ENCODE measurements around the gene GAS1.

GAS1 gene

DNA sequence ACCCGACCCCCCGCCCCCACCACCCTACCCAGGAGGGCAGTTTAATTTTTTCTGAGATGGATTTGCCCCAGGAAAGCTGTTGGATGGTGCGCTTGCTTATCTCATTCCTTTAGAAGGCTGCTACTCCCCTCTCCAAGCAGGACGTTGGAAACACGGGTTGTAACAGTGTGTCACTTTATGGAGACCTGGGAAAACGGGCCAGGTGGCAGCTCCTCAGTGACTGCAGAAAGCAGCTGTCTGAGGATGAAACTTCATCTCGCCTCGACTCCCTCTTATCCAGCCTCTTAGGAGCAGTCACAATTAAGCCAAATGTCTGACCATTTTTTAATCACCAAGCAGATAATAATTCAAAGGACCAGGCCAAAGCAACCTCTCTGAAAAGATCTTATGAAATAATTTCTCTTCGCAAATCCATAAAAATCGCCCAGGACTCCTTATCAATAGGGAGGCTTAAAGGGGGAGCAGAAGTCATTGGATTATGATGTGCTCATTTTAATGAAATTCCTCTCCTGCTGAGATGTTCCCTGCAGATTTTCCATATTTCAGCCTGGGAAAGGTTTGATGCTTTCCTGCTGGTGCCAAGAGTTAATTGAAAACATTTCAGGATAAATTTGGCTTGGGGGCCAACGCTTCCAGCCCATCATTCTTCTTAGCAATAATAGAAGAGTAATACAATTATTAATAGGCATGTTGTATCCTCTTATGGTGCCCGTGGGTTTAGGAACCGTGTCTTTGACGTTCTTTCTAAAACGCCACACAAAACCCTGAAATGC is 26.0 kb downstream of the GAS1 start:
- DNase-seq (ENCODE audit: low read depth): no peak

DNA sequence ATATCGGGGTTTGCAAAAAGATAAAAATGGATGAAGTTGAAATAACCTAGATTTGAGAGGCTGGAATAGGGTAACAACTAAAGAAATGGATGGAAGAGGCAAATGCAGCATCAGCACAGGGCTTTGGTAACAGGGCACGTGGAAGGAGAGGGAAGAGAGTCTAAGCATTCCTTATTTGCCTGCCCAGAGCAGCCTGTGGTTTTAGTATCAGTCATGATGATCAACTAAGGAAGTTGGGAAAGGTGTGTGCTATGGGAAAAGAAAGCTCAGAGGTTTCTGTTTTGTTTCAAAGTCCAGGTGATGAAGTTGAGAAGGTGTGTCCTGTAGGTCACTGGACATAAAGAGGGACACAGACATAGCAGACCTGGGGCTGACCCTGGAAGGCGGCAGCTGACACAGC is 28.8 kb downstream of the GAS1 start:
- no peak for DNase-seq (ENCODE audit: low read depth)

DNA sequence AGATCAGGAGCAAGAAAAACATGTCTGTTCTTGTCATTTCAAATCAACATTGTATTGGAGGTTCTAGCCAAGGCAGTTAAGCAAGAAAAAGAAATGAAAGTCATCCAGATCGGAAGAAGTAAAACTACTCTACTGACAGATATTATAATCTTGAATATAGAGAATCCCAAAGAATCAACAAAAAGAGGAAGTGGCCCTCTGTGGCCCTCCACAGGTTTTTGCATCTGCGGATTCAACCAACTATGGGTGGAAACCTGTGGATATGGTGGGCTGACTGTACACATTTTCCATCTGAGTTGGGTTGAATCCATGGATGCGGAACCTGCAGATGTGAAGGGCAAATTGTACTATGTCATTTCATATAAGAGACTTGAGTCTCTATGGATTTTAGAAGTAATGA is 35.1 kb downstream of the GAS1 start:
- DNase-seq (ENCODE audit: low read depth): no peak

DNA sequence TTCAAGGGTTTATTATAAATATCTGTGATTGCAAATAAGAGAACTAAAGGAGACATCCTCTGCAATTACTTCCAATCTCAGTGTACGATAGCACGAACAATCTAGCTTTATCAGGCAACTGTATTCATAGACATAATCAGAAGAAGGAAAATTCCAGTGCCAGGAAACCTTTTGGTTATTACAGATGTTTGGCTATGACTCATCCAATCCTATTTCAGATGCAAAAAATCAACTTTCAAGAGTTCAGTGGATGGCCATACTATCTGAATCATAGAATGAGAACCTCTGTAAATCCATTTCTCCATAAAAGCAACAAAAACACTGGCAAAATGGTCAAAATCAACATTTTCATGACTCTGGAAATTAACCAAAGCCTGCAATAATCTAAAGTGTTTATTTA is 37.9 kb downstream of the GAS1 start:
- no peak for DNase-seq (ENCODE audit: low read depth)

DNA sequence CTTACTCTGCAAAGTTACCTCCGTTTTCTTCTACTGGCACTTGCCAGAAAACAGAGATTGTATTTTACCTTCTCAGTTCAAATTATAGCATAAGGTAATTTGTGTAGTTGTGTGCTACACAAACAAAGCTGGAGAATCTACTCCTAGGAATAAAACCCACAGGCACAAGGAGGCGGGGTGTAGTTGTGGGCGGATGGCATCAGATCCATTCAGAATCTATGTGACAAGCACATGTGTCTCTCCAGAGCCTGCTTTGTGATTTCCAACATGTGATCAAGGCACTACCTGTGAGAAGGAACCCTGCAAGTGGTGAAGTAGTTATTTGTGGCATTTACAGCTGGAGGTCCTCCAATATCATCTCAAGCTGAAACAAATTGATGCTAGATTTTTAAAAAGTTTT is 39.0 kb downstream of the GAS1 start:
- DNase-seq (ENCODE audit: low read depth): no peak

DNA sequence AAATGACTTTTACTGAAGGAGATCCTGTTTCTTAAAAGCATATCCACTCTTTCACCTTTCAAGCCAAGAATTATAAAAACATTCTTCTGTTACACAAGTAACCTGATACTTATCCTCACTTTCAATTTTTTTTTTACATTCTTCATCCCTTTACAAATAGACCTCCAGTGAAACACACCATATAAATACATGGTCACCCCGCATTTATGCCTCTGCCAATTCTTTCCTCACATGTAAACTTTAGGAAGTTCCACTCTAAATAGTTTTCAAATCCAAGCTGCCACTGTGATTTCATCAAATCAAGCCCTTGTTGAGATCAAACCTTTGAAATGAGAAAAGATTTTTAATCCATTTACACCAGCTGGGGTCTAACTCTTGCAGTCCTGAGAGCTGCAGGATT is 40.0 kb downstream of the GAS1 start:
- DNase-seq (ENCODE audit: low read depth): no peak

DNA sequence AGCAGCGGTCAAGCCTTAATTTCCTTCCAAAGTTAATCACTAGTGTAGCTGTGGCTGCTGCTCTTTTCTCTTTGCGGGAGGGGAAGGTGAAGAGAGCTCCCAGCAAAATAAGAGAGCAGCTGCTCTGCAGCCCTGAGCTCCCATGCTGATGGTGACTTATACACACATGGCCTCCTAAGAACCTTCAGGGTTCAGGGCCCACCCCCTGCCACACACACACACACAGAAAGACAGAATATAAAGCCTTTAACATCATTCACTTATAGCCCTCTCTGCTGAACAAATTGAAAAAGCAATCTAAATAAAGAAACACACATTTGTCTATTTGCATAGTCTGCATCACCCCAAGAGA is 43.6 kb downstream of the GAS1 start:
- no peak for DNase-seq (ENCODE audit: low read depth)

DNA sequence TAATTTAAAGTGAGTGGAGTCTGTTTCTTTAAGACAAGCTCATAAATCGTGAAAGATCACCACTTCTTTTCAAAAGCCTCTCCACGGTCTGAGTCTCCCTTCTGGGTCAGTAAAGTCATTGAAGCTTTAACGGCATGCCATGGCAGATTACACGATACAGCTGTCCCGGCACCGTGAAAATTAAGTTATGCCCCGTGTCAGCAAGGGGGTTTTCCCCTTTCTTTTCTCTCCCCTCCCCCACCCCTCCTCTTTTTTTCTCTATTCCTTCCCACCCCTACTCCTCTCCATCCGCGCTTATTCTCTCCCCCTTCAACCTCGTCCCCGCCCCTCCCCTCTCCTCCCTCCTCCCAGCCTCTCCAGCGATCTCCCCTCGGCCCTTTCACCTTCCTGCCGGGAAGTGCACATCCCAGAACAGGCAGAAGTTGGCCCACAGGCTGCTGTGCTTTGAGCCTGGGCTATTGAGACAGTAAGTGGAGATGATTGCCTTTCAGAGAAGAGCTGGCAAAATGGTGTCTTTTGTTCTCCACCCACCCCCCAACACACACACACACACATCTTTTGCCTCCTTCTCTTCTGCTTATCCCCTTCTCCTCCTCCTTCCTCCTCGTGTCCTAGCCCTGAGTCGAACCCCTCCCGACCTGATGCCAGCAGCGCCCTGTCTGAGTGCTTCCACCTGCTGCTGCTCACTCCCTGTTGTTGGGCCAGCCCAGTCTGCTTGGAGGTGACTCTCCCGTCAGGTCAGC is 44.1 kb downstream of the GAS1 start:
- DNase-seq (ENCODE audit: low read depth): no peak

DNA sequence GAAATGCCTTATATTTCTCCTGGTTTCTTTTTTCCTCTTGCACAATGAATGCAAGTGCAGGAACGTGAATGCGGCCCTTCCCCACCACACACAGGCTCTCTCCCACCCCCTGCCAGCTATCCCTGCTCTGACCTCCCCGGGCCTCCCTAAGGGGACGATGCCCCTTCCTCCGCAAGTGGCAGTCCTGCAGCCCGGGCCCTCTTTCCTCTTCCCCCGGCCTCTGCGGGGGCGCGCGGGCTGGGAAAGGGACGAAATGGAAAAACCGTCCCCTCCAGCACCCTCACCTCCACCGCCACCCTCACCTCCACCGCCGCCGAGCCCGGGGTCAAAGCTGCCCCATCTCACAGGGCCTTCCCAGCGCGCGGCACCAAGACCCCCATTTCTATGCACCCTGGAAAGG is 44.7 kb downstream of the GAS1 start:
- no peak for DNase-seq (ENCODE audit: low read depth)

DNA sequence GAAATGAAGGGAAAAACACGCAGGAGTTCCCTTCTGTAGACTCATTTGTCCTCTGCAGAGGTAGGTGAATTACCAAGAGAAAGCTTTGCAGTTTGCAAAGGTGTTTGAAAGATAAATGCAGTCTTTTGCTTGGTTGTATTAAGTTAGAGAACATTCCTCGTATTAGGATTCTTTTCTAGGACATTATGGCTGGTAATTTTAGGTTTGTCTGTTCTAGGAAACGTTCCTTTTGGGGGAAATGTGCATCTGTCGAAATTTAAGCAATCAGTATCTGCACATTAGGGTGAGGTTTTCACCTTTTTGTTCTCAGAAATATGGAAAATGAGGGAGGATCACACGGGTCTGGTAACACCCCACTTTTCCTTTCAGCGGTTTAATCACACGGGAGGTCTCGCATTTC is 45.1 kb downstream of the GAS1 start:
- DNase-seq (ENCODE audit: low read depth): no peak

DNA sequence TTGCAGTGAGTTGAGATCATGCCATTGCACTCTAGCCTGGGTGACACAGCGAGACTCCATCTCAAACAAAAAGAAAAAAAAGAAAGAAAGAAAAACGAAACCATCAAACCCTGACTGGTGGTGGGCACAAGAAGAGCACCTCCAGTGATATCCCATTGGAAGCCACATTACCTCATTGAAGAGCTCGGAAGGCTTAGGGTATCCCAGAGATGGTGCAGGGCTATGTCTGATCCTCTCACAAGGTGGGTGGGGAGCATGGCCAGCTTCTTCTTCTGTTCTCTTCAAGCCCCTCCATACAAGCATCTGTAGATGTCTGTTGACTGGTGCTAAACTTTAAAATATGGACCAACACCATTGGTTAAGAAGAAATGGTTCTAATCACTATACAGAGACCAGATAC is 45.8 kb downstream of the GAS1 start:
- no peak for DNase-seq (ENCODE audit: low read depth)

Measured in activated T-helper 1 cell treated with Interleukin-2 at 50 U/mL for 16 hours (primary cell).